Occipital lobe (tissue), 2 donors: ENCODE data around the gene ESX1. TPM values are rescaled to one million over a fixed set of nuclear protein-coding genes. Genes with fewer than 3 reads are reported as not detected.
"Not testable (repeated sequence)": the region's sequence is repeated elsewhere in the genome, so short reads cannot be mapped to it uniquely, and the experiment has no call there.

Experiments
- DNase-seq: peaks from one replicate; lab custom pipeline; 2025; lab: John Stamatoyannopoulos, UW
- total RNA-seq: library from RNA; depleted of rRNA; stranded (reverse); fragments of >200 nt; gene quantifications from one replicate; pipeline ENCODE4 v1.2.3, GENCODE V29; 2014

Gene ESX1
- total RNA-seq = not detected

- no peak for DNase-seq
These were observed at the start of gene ESX1 for GRCh38 chrX:104254442-104255115. Gene ESX1 (minus strand): TSS chrX:104254933. CDS start chrX:104254849, 84 bp downstream.

GRCh38 chrX:104295636-104296035, 40.9 kb upstream of the ESX1 start:
- DNase-seq = no peak

- no peak for DNase-seq
These were observed 34.2 kb upstream of the ESX1 start for GRCh38 chrX:104288961-104289360.

GRCh38 chrX:104288269-104288668, 33.5 kb upstream of the ESX1 start:
- DNase-seq = no peak

- DNase-seq = no peak
These were observed 30.5 kb upstream of the ESX1 start for GRCh38 chrX:104285201-104285600.

- no peak for DNase-seq
These were observed 29.8 kb upstream of the ESX1 start for GRCh38 chrX:104284507-104284906.

GRCh38 chrX:104282166-104282725, 27.5 kb upstream of the ESX1 start:
- no peak for DNase-seq

GRCh38 chrX:104281564-104281963, 26.8 kb upstream of the ESX1 start:
- no peak for DNase-seq

- no peak for DNase-seq
These were observed 25.9 kb upstream of the ESX1 start for GRCh38 chrX:104280609-104281008.

GRCh38 chrX:104270916-104271512, 16.3 kb upstream of the ESX1 start:
- DNase-seq = peak; percentile 21

GRCh38 chrX:104270212-104270611, 15.5 kb upstream of the ESX1 start:
- DNase-seq = no peak

- DNase-seq = no peak
These were observed 732 bp upstream of the ESX1 start for GRCh38 chrX:104255465-104255864.

- DNase-seq = no peak
These were observed 929 bp downstream of the ESX1 start for GRCh38 chrX:104253567-104254441.

- no peak for DNase-seq
These were observed 4.3 kb downstream of the ESX1 start for GRCh38 chrX:104250470-104250869.

GRCh38 chrX:104230060-104230459, 24.7 kb downstream of the ESX1 start:
- not testable (repeated sequence) for DNase-seq

- no peak for DNase-seq
These were observed 43.5 kb downstream of the ESX1 start for GRCh38 chrX:104211187-104211586.

- no peak for DNase-seq
These were observed 49.2 kb downstream of the ESX1 start for GRCh38 chrX:104205548-104205947.

Other genes starting within 250 kb of the ESX1 start
- gene H2BW1, start 241.2 kb downstream of the ESX1 start, total RNA-seq = not detected
- not detected for gene H2BW2, start 215.0 kb downstream of the ESX1 start, total RNA-seq
- gene TMSB15C, start 178.7 kb downstream of the ESX1 start, total RNA-seq = 43.8 TPM
- 12.0 TPM for gene ZCCHC18, start 142.4 kb downstream of the ESX1 start, total RNA-seq
- 12.3 TPM for gene SLC25A53, start 97.9 kb downstream of the ESX1 start, total RNA-seq
- gene FAM199X, start 88.5 kb downstream of the ESX1 start, total RNA-seq = 88.1 TPM